GM19193 (cell line): ENCODE results near the gene ZFP36L1.

ENCODE experiments used
- POLR2A ChIP-seq: IDR thresholded peaks from 4 replicates; pipeline ENCODE4 v1.6.1; 2011; ENCODE audit not compliant: insufficient read depth, insufficient read length; ENCODE audit errors: extremely low read depth

ZFP36L1 gene

DNA sequence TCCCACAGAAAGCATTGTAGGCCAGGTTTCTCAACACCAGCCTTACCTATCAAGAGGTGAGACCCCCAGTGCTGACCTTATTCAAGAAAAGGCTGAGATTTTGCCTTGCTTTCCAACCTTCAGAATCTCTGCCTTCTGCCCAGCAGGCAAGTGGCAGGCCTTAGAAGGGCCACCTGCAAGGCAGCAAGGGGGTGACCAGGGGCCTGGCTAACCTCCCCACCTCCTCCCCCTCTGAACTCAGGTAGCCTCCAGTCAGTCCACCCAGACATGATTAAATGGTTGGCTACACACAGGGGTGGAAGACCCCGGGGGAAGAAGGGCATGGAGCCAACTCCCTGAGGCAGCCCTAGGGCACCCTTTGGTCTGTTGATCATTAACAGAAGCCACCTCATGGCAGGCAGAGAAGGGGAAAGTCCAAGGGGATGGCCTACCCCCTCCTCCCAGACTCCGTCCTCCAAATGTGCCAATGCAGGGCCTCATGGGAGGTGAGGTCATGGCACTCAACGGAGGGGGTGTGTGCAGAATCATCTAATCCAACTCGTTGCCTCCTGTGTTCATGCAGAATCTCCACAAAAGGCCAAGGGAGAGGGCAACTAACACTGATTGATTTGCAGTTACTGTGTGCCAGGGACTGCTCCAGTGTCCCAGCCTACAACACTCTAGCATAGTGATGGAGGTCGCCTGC lies 8.5 kb downstream of the ZFP36L1 start:
- TF ChIP-seq POLR2A, result no peak

DNA sequence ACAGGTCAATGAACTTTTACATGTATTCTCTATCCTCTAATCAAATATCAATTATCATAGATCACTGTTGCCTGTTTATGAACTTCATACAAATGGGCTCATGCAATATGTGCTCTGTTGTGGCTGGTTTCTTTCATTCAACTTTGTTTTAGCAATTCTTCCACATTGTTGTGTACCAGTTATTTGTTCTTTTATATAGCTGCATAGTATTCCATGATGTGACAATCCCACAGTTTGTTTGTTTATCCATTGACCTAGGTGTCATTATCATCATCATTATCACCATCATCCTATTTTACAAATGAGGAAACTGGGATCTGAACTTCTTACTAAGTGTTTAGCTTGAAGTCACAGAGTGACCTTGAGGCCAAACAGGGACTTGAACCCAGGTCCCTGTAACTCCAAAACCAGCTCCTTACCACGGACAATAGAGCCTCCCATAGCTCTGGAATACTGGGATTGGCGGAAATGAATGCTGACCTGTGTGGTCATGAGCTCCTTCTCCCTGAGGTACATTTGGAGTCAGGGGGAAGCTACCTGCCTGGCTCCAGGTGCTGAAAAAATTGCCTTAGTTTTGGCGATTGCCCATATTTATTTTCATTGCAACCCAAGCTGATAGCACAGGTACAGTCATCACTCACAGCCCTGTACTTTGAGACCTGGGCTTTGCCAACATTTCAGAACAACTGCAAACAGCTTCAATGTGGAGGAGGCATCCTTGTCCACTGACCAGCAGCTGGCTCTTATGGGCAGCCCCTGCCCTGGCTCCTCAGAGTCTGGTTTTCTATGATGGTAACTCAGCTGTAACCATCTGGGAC lies 9.2 kb downstream of the ZFP36L1 start:
- no peak for TF ChIP-seq POLR2A

DNA sequence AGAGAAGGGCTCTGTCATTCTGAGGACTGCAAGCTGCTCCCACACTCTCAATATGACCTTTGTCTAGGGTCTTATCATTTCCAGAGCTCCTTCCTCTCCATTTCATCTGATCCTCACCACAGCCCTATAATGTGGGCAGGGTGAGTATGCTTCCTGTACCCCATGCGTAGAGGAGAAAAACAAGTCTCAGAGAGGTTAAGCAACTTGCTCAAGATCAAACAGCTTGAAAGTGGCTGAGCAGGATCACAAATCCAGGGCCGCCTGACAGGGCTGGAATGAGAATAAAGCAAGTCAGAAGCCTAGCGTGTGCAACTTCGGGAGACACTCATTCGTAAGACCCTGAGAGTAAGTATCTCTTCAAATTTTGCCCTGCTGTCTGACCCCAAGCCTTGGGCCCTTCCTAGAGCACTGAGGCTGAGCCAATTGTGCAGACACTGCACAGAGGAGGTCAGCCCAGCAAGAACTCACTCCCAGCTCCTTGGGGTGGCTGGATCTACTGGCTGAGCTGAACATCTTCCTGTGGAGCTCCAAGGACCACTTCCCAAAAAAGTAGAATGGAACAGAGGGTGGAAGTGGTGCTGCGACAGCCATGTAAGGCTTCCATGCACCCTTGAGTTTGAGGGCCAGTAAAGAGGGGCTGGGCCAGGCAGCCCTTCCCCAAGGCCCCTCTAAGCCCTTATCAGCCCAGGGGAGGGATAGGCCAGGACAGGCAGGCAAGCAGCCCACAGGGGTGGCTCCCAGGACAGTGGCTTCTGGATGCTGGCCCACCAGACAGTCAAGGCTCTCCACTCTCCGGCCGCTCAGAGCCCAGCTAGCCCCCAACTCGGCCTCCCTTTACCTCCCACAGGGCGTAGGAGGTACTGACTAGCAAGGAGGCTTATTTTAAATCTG lies 10.5 kb downstream of the ZFP36L1 start:
- no peak for TF ChIP-seq POLR2A

DNA sequence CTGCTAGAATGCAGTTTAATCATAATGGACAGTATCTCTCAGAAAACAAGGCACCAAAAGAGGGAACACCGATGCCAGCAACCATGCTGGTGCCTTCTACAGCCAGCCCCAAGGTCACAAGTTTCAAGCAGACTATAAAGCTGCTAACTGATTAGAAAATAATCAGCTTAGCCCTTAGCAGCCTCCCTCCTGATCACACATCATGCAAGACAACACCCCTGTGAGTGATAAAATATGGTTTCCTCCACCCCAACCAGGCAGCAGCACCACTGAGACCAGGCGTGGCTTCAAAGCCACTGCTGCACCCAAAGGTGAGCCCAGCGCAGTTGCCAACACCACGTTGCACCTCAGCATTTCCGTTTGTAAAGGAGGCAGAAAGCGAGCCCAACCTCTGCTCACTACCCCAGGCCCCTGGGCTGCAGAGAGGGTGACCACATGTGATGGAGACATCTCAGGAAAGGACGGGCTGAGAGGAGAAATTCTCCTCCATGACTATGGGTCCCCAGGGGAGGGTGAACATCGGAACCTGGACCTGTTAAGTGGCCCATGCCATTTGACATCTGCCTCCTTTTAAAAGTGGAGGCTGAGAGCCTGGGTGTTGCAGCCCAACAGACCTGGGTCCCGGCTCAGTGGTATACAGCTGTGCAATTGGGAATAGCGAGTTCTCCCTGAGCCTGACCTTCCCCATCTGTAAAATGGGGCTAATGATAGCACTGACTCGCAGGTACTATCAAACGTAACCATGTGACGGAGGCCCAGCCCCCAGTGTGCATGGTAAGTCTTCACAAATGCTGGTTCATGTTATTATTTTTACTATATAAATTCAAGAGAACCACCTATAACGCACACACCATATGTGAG lies 11.5 kb downstream of the ZFP36L1 start:
- no peak for TF ChIP-seq POLR2A

DNA sequence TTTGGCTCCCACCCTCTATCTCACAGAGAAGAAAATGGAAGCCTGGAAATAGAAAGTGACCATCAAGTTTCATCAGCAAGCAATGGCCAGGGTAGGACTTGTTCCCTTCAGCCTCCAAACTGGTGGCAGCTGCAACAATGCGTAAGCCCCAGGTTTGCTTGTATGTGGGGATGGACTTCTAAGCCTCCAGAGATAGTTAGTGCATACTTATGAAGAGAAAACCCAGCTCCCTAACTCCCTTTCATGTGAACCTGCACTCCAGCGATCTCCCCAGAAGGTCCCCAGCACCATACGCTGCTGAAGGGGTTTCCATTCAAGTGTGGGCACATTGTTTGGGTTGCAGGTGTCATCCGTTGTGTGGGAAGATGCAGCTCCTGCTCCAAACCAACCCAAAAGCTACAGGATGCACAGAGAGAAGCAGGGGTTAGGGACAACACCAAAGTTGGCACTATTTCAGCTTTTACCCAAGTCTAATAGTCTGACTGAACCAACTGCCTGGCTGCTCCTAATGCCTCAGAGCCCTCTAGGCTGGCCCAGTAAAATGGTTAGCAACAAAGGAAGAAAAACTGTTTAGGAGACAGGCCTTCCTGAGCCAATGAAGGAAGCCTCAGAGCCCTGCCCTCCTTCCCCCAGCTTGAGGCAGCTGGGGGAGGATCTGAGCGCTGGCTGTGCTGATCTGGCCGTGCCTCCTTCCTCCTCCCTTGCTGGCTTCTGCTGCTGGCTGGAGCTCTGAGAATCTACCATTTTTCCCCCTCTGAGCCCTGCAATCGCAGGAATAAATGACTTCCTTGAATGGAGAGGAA lies 12.3 kb downstream of the ZFP36L1 start:
- no peak for TF ChIP-seq POLR2A

DNA sequence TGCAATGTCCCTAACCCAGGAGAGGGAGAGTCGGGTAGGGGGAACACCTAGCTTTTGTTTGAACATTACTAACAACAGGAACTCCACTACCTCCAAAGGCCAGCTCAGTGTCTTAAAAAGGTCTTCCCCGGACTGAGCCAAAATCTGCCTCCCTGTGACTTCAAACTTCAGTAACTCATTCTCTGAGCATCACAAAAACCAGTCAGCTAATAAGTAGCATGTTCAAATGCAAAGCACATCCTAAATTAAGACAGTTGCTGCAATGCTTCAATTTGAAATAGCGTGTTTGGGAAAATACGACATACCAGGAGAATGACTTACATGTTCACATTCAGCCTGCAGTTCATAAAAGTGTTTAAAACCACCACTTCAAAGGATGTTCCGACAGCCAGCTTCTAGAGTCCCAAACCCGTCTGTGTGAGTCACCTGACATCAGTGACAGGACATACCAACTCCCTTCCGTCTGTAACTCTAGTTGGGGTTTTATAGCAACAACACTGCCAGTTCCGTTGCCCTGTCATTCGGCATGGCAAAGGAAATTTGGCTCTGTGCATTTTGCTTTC lies 13.0 kb downstream of the ZFP36L1 start:
- no peak for TF ChIP-seq POLR2A

DNA sequence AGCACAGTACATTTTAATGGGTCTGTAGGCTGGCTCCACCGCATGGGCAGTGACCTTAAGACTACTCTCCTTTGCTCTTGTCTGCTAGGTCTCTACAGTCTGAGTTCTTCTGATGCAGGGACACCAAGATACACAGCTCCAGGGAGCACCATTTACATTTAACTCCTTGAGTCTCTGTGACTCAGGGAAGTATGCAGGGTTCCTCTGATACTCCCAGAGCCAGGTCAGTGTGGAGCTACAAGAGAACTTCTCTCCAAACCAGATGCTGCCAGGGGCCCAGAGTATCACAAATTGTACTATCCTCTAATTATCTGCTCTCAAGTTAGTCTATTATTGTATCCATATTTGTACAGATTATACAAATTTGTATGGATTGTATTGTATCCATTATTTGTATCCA lies 15.2 kb downstream of the ZFP36L1 start:
- TF ChIP-seq POLR2A, result no peak

DNA sequence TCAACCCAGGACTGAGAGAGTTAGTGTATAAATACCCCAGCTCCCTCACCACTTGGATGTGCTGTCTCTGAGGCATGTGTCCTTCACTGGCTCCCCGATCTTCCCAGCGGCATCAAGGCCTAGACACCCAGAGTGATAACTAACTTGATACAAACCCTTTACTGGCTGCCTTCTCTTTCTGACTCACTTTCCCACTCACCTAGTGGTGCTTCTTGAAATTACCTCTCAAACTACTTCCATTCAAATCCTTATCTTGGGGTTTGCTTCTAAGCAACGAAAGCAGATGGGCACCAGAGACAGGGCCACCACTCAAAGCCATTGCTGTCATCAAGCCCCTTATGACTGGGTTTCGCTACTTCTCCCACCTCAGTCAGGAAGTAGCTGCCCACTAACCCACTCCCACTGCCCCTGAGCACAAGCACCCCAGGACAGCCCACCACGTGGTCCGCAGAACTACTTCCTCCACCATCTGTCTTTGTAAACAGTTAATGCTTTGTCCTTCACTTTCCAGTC lies 17.2 kb downstream of the ZFP36L1 start:
- no peak for TF ChIP-seq POLR2A

DNA sequence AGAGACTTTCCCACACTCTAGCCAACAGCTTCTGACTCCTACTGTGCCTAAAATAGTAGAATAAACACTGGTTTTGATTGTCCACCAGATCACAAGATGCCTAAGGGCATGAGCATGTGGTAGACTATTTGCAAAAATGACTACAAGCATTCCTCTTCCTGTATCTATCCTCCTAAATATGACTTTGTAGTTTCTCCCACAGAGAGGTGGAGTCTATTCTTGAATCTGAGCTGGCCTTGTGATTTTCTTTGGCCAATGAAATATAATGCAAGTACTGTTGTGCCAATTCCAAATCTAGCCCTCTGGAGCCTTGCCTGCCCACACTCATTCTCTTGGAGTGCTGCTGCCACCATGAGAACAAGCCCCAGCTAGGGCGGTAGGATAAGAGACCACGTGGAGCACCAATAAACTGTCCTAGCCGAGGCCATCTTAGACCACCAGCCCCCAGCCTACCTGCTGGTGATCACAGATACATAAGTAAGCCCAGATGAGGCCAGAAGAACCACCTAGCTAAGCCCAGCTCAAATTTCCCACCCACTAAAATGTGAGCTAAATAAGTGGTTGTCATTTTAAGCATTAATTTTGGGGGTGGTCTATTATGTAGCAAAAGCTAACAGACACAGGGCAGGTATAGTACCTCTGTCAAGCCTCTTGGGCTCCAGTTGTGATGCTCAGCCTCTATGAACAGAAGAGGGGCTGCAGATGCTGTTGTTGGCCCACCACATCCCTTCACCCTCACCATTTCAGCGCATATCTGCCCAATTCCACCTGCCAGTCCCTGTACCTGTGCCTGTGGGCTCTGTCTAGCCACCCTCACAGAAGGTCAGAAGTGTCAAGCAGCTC lies 17.9 kb downstream of the ZFP36L1 start:
- no peak for TF ChIP-seq POLR2A

DNA sequence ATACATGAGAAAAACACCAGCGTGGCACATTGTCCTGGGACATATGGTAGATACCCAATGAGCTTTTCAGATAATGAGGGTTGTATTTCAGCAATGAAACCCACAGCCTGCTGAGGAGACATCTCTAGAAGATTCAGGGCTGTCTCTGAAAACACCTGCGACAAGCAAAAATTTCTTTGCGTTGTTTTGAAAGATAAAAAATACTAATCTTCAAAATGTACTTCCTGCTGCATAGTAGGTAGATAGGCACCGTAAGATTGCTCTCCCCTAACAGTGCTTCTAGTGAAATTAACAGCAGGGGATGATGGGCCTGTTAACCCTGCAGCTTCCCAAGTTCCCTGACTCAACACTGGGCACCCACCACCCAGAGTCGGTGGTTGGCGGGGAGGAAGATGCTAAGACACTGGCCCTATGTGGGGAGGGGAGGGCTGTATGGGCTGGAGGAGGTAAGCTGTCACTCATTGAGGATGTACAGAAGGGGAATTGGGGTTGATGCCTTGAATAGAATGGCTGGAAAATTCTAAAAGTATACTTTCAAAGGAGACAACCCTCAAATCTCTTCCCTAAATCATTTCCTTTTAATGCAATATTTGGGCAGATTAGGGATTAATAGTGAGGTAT lies 20.0 kb downstream of the ZFP36L1 start:
- TF ChIP-seq POLR2A, result no peak

DNA sequence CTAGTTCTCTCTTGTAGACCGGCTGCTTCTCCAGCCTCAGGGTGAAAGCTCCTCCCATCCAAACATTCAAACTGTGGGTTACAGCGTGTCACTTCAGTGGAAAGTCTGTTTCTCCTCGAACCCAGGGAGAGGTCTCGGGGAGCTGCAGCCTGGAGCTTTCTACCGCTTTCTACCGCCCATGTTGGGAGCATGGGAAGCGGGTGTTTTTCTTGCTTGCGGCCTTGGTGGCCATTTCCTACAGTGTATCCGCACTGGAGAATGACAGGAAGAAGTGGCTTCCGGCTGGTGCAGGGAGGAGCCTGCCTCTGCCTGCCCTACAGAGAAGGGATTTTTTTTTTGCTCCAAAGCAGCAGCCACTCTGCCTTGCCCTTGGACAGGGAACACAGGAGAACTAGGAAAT lies 21.2 kb downstream of the ZFP36L1 start:
- TF ChIP-seq POLR2A, result no peak
